ENCODE measurements around the gene ACP7. TPM values are rescaled to one million over a fixed set of nuclear protein-coding genes. Genes with fewer than 3 reads are reported as not detected.

ACP7 gene
- total RNA-seq, 1 experiment from 2014 or later: 0.11 TPM

- Mint-ChIP-seq H3K27me3 (ENCODE audit: low read depth) (peaks cover 3% of the 10 kb centered on the region), H3K27ac (no peak overlapping the region), H3K36me3 (no peaks in the 10 kb centered on the region), H3K4me1 (no peaks in the 10 kb centered on the region), H3K4me3 (no peak overlapping the region), H3K9me3 (no peaks in the 10 kb centered on the region; the same call in 1 of the 2 replicates)
- TF ChIP-seq PREB (CRISPR knock-in tag; IDR thresholded peaks at IDR 0.05; ENCODE audit: borderline replicate concordance) (no peak), HMGXB4 (CRISPR knock-in tag; IDR thresholded peaks at IDR 0.05) (no peak), FOXK1 (CRISPR knock-in tag; IDR thresholded peaks at IDR 0.05) (no peak), ZNF423 (CRISPR knock-in tag; IDR thresholded peaks at IDR 0.05) (no peak), CREB1 (CRISPR knock-in tag; IDR thresholded peaks at IDR 0.05) (no peak), ESRRA (CRISPR knock-in tag; IDR thresholded peaks at IDR 0.05; ENCODE audit: borderline replicate concordance) (no peak), STAT6 (CRISPR knock-in tag; conservative IDR thresholded peaks at IDR 0.05; ENCODE audit: low read depth) (no peak)
- ChIA-PET POLR2A (no interaction called here), CTCF (interaction anchor here (1.7 kb wide), 1 partner anchor 22 kb away, joined by 6 read pairs; no protein-coding TSS in a partner anchor)
- DNase-seq (ENCODE audit: low spot score) (no peak), ATAC-seq (no peak)
Observed at GRCh38 chr19:39074205-39074692, 9.9 kb upstream of the ACP7 start.

- Mint-ChIP-seq H3K9me3 (no peaks in the 10 kb centered on the region), H3K4me3 (no peak overlapping the region), H3K4me1 (no peaks in the 10 kb centered on the region), H3K27ac (no peak overlapping the region), H3K27me3 (ENCODE audit: low read depth) (no peaks in the 10 kb centered on the region; the same call in none of the 2 replicates), H3K36me3 (no peaks in the 10 kb centered on the region)
- ChIA-PET CTCF (interaction anchor here (1.7 kb wide), 1 partner anchor 23 kb away, joined by 6 read pairs; no protein-coding TSS in a partner anchor), POLR2A (no interaction called here)
- ATAC-seq (no peak), DNase-seq (ENCODE audit: low spot score) (no peak)
- TF ChIP-seq ZNF281 (CRISPR knock-in tag; IDR thresholded peaks at IDR 0.05): no peak
- TF ChIP-seq JUN (CRISPR knock-in tag; IDR thresholded peaks at IDR 0.05): no peak
- no peak for TF ChIP-seq SMAD3 (CRISPR knock-in tag; IDR thresholded peaks at IDR 0.05; ENCODE audit: borderline replicate concordance)
- TF ChIP-seq MXD4 (CRISPR knock-in tag; IDR thresholded peaks at IDR 0.05; ENCODE audit: borderline replicate concordance): no peak
- TF ChIP-seq ETV6 (CRISPR knock-in tag; IDR thresholded peaks at IDR 0.05): no peak
- no peak for TF ChIP-seq MLX (CRISPR knock-in tag; IDR thresholded peaks at IDR 0.05)
- no peak for TF ChIP-seq ATF3 (CRISPR knock-in tag; conservative IDR thresholded peaks at IDR 0.05)
- TF ChIP-seq AFF4 (CRISPR knock-in tag; IDR thresholded peaks at IDR 0.05; ENCODE audit: borderline replicate concordance): no peak
- no peak for TF ChIP-seq PRRX2 (CRISPR knock-in tag; IDR thresholded peaks at IDR 0.05)
- TF ChIP-seq TEAD4 (CRISPR knock-in tag; IDR thresholded peaks at IDR 0.05): no peak
Observed at GRCh38 chr19:39074942-39075341, 9.2 kb upstream of the ACP7 start.
